ENCODE measurements around the gene INTS7.

GRCh38 chr1:211912844-211913432 lies 122.4 kb downstream of the INTS7 start:
- TF ChIP-seq CTCF (IDR thresholded peaks at IDR 0.05 in 2 of 3, conservative IDR thresholded peaks at IDR 0.05 in 1 of 3; ENCODE audit: borderline replicate concordance in 1 of 3, insufficient read depth in 1 of 3, low read depth in 2 of 3, low read length in 2 of 3) (no peak), POLR2A (IDR thresholded peaks at IDR 0.05; ENCODE audit: borderline replicate concordance, extremely low read depth, insufficient read depth, insufficient read length) (no peak), EZH2 (IDR thresholded peaks at IDR 0.05) (no peak), RAD21 (IDR thresholded peaks at IDR 0.05; ENCODE audit: low read depth) (no peak), CEBPB (IDR thresholded peaks at IDR 0.05; ENCODE audit: low read depth) (no peak), YY1 (IDR thresholded peaks at IDR 0.05; ENCODE audit: extremely low read depth, insufficient replicate concordance, low read depth, low read length) (no peak), TCF7L2 (IDR thresholded peaks at IDR 0.05; ENCODE audit: borderline replicate concordance, extremely low read depth, insufficient read depth, insufficient read length) (no peak), POLR2AphosphoS5 (IDR thresholded peaks at IDR 0.05; ENCODE audit: low read depth, low read length) (no peak), ZNF274 (IDR thresholded peaks at IDR 0.05; ENCODE audit: low read depth, low read length) (no peak), JUND (IDR thresholded peaks at IDR 0.05) (no peak), MAX (IDR thresholded peaks at IDR 0.05) (no peak), REST (IDR thresholded peaks at IDR 0.05; ENCODE audit: low read depth) (no peak)
